ENCODE measurements around the gene FSD2.
"Not testable (repeated sequence)": the region's sequence is repeated elsewhere in the genome, so short reads cannot be mapped to it uniquely, and the experiment has no call there.

Gene FSD2

GRCh38 chr15:82830427-82831173, 24.7 kb upstream of the FSD2 start:
- DNase-seq (ENCODE audit: low read depth) = no peak

- no peak for DNase-seq (ENCODE audit: low read depth)
Measured at GRCh38 chr15:82829234-82829633, 23.4 kb upstream of the FSD2 start.

GRCh38 chr15:82828075-82828474, 22.2 kb upstream of the FSD2 start:
- DNase-seq (ENCODE audit: low read depth) = no peak

GRCh38 chr15:82823049-82823448, 17.2 kb upstream of the FSD2 start:
- no peak for DNase-seq (ENCODE audit: low read depth)

- DNase-seq (ENCODE audit: low read depth) = not testable (repeated sequence)
Measured at GRCh38 chr15:82821851-82822250, 16.0 kb upstream of the FSD2 start.

GRCh38 chr15:82821396-82821795, 15.5 kb upstream of the FSD2 start:
- DNase-seq (ENCODE audit: low read depth) = not testable (repeated sequence)

GRCh38 chr15:82820128-82820527, 14.3 kb upstream of the FSD2 start:
- no peak for DNase-seq (ENCODE audit: low read depth)

- DNase-seq (ENCODE audit: low read depth) = no peak
Measured at GRCh38 chr15:82812994-82813393, 7.1 kb upstream of the FSD2 start.

- no peak for DNase-seq (ENCODE audit: low read depth)
Measured at GRCh38 chr15:82810890-82811426, 5.1 kb upstream of the FSD2 start.

- peak; percentile 19 for DNase-seq (ENCODE audit: low read depth)
Measured at GRCh38 chr15:82810061-82810889, 4.4 kb upstream of the FSD2 start.

- DNase-seq (ENCODE audit: low read depth) = peak; percentile 96
Measured at GRCh38 chr15:82809308-82810060, 3.6 kb upstream of the FSD2 start, which contains the start of gene WHAMM. Gene WHAMM (plus strand): TSS chr15:82809628. CDS start chr15:82809727, 99 bp downstream.

- no peak for DNase-seq (ENCODE audit: low read depth)
Measured at GRCh38 chr15:82808634-82809041, 2.8 kb upstream of the FSD2 start.

GRCh38 chr15:82807920-82808633, 2.2 kb upstream of the FSD2 start:
- no peak for DNase-seq (ENCODE audit: low read depth)

GRCh38 chr15:82804575-82804949, 1.3 kb downstream of the FSD2 start:
- no peak for DNase-seq (ENCODE audit: low read depth)

- DNase-seq (ENCODE audit: low read depth) = no peak
Measured at GRCh38 chr15:82803793-82804574, 1.9 kb downstream of the FSD2 start.

- DNase-seq (ENCODE audit: low read depth) = no peak
Measured at GRCh38 chr15:82802497-82802896, 3.4 kb downstream of the FSD2 start.

GRCh38 chr15:82799183-82799841, 6.6 kb downstream of the FSD2 start:
- no peak for DNase-seq (ENCODE audit: low read depth)

GRCh38 chr15:82798531-82799166, 7.2 kb downstream of the FSD2 start:
- DNase-seq (ENCODE audit: low read depth) = no peak

- no peak for DNase-seq (ENCODE audit: low read depth)
Measured at GRCh38 chr15:82798104-82798503, 7.8 kb downstream of the FSD2 start.

- DNase-seq (ENCODE audit: low read depth) = no peak
Measured at GRCh38 chr15:82793737-82794136, 12.1 kb downstream of the FSD2 start.
